Measurements from ENCODE around the gene ARHGEF28.

The ARHGEF28 gene

DNA sequence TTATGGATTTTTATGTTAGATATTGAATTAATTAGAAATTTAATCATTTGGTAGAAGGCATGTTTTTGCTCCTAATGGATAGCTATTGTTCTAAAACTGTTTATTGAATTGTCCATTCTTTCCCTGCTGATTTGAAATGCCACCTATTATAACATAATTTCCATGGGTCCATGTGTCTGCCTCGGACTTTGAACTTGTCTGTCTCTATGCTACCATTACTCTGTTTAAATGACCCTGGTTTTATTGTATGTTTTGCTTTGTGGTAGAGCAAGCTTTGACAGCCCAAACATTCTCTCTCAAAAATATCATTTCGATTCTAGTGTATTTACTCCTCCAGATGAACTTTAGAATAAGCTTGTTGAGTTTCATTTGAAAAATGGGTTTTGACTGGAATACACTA is 120.6 kb downstream of the ARHGEF28 start:
- H3K27ac ChIP-seq = no peak overlapping the region
- TF ChIP-seq, protein P1, sequence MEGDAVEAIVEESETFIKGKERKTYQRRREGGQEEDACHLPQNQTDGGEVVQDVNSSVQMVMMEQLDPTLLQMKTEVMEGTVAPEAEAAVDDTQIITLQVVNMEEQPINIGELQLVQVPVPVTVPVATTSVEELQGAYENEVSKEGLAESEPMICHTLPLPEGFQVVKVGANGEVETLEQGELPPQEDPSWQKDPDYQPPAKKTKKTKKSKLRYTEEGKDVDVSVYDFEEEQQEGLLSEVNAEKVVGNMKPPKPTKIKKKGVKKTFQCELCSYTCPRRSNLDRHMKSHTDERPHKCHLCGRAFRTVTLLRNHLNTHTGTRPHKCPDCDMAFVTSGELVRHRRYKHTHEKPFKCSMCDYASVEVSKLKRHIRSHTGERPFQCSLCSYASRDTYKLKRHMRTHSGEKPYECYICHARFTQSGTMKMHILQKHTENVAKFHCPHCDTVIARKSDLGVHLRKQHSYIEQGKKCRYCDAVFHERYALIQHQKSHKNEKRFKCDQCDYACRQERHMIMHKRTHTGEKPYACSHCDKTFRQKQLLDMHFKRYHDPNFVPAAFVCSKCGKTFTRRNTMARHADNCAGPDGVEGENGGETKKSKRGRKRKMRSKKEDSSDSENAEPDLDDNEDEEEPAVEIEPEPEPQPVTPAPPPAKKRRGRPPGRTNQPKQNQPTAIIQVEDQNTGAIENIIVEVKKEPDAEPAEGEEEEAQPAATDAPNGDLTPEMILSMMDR (IDR thresholded peaks at IDR 0.05; ENCODE audit: low read depth, low read length, missing control alignments) = no peak
- H3K36me3 ChIP-seq (replicated peaks) = no peaks in the 10 kb centered on the region
- H3K4me3 ChIP-seq (ENCODE audit: low read depth, low read length) = no peak overlapping the region
- no peaks in the 10 kb centered on the region for H3K27me3 ChIP-seq (replicated peaks)
- in situ Hi-C loops (cut with HindIII; ENCODE audit: low pct_ligation_motif_present, low sequenced_read_pairs) = no loop called here
- DNase-seq = no peak

DNA sequence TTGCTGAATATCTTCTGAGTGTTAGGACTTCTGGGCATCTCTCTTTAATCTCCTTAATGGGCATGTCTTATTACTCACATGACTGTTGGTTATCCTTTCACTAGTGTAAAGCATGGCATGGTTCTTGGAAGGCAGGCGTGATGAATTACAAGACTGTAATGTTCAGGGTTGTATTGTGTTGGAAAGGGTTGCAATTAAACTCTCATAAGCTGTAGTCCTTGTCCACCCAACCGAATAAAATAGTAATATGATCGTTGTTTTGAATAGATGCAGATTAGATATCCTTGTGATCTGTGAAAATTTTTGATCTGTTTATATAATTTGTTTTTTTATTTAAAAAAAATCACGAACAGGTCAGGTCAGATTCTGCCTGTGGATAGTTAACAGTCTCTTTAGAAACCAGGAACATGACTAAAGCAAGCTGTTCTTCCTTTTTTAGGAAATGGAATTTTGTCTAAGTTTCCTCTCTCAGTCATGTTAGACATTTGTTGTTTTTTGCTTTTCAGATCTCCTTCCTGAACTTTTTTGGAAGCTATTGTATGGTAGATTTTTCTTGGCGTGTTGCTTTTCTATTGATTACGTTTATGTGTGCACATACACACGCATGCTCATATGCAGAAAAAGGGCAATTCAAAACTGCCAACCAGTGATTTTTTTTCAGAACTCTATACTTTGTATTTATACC is 121.8 kb downstream of the ARHGEF28 start:
- DNase-seq = no peak
- TF ChIP-seq, protein P1 (IDR thresholded peaks at IDR 0.05; ENCODE audit: low read depth, low read length, missing control alignments) = no peak
- no peak overlapping the region for H3K27ac ChIP-seq
- H3K27me3 ChIP-seq (replicated peaks) = no peaks in the 10 kb centered on the region
- in situ Hi-C loops (cut with HindIII; ENCODE audit: low pct_ligation_motif_present, low sequenced_read_pairs) = no loop called here
- no peak overlapping the region for H3K4me3 ChIP-seq (ENCODE audit: low read depth, low read length)
- H3K36me3 ChIP-seq (replicated peaks) = no peaks in the 10 kb centered on the region

DNA sequence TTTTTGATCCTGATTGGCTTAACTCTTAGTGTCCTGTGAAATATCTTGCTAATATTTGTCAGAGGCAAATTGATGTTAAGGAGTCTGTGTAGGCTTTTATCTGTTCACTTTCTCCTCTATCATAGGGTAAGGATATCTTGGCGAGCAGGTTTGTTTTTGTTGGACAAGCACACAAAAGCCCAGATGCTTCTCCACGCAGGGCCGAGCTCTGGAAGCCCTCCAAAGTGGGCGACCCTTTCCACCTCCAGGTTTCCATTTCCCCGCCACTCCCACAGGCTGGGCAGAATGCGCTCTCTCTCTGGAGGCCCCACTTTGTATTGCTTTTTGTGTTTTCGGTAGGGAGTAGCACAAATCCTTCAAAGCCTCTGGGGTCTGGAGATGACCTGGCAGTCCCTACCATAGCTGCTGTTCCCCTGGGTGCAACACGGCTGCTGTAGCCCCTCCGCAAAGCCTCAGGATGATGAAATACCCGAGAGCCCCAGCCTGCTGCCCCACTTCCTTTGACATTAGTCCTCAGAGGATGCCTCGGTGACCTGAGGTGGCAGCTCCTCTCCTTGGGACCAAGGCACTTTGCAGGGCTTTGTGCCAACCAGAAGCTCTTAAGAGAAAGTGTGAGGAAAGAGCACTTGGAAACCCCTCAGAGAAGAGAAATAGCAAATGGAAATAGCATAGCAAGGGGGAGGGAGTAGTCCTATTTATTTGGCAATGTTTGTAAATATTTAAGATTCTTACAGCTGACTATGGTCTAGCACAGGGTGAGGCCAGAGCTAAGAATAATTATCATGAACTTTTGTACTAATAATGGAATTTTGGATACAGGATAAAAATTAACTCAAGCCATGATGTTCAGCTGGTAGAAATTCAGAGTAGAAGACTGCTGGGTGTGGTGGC is 122.8 kb downstream of the ARHGEF28 start:
- TF ChIP-seq, protein P1 (IDR thresholded peaks at IDR 0.05; ENCODE audit: low read depth, low read length, missing control alignments) = no peak
- DNase-seq = peak; percentile 22
- H3K27me3 ChIP-seq (replicated peaks) = no peaks in the 10 kb centered on the region
- no peak overlapping the region for H3K4me3 ChIP-seq (ENCODE audit: low read depth, low read length)
- no peaks in the 10 kb centered on the region for H3K36me3 ChIP-seq (replicated peaks)
- peak overlapping the region; percentile 26 for H3K27ac ChIP-seq
- in situ Hi-C loops (cut with HindIII; ENCODE audit: low pct_ligation_motif_present, low sequenced_read_pairs) = no loop called here

DNA sequence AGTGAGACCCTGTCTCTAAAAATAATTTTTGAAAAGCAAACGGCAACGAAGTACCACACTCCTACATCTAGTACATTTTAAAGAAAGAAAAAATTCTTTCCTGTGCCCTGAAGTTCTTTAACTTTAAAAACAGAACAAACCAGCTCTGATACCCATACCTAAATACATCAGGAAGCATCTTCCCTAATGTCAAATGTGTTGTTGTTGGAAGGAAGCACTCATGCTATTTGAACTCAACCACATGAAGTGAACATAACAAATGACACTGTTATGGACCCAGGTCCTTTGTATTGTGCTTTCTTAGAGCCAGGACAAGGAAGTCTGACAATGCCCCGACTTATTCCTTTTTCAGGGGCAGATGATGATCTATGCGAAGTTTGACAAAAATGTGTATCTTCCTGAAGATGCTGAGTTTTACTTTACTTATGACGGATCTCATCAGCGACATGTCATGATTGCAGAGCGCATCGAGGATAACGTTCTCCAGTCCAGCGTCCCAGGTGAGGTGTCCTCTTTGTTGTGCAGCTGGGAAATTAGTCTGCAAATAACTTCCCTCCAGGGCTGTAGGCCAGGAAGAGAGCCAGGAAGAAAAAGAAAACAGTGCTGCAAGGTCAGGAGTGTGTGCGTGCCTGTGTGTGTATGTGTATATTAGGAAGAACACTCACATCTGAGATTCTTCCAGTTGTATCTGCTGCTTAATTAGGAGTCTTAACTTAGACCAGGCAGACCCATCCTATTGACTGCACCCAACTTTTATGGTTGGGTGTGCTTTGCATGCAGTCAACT is 123.7 kb downstream of the ARHGEF28 start:
- Histone ChIP-seq H3K4me3 (ENCODE audit: low read depth, low read length) (no peak overlapping the region), H3K27me3 (replicated peaks) (no peaks in the 10 kb centered on the region), H3K27ac (no peak overlapping the region), H3K36me3 (replicated peaks) (no peaks in the 10 kb centered on the region)
- no peak for DNase-seq
- TF ChIP-seq, protein P1 (IDR thresholded peaks at IDR 0.05; ENCODE audit: low read depth, low read length, missing control alignments) = no peak
- in situ Hi-C loops (cut with HindIII; ENCODE audit: low pct_ligation_motif_present, low sequenced_read_pairs) = no loop called here

DNA sequence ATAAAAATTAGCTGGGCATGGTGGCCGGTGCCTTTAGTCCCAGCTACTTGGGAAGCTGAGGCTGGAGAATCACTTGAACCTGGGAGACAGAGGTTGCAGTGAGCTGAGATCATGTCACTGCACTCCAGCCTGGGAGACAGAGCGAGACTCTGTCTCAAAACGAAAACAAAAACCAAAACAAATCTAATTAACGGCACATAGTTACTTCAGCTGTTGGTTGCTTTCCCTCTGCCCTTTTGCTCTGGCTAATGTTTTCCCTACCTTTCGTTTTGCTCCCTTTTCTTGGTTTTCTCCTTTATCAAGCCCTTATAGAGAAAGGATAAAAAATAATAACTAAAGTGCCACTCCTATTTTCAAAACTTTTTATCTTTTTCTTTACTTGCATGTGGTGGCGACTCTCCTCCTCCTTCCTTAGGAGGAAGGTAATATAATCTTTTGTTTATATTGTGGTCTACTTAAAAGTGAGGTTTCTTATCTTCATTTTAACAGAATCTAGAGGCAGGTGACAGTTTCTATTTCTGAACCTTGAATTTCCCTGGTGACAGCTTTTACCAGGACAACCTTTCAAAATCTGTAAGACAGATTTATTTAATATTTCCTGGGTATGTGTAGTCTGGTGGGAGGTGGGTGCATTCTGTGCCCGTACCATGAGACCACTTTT is 125.4 kb downstream of the ARHGEF28 start:
- no peak overlapping the region for H3K4me3 ChIP-seq (ENCODE audit: low read depth, low read length)
- no peaks in the 10 kb centered on the region for H3K36me3 ChIP-seq (replicated peaks)
- TF ChIP-seq, protein P1 (IDR thresholded peaks at IDR 0.05; ENCODE audit: low read depth, low read length, missing control alignments) = no peak
- DNase-seq = no peak
- no peak overlapping the region for H3K27ac ChIP-seq
- no peaks in the 10 kb centered on the region for H3K27me3 ChIP-seq (replicated peaks)
- in situ Hi-C loops (cut with HindIII; ENCODE audit: low pct_ligation_motif_present, low sequenced_read_pairs) = no loop called here

All from brain microvascular endothelial cell (primary cell).